ENCODE measurements around the gene SATB2.

GRCh38 chr2:199424160-199424559 lies 33.6 kb downstream of the SATB2 start:
- TF ChIP-seq SMC3 (conservative IDR thresholded peaks at IDR 0.05; ENCODE audit: poor library complexity): no peak
- TF ChIP-seq CTCF (IDR thresholded peaks at IDR 0.05; ENCODE audit: poor library complexity, severe bottlenecking): no peak
- no peak for TF ChIP-seq EZH2 (IDR thresholded peaks at IDR 0.05; ENCODE audit: borderline replicate concordance, insufficient read depth, low read length, poor library complexity, severe bottlenecking)
- TF ChIP-seq REST (IDR thresholded peaks at IDR 0.05; ENCODE audit: borderline replicate concordance): no peak
- TF ChIP-seq POLR2AphosphoS5 (IDR thresholded peaks at IDR 0.05): no peak
